Kidney glomerular epithelial cell (primary cell): ENCODE measurements around the gene SPATA24.
"Not testable (repeated sequence)": the region's sequence is repeated elsewhere in the genome, so short reads cannot be mapped to it uniquely, and the experiment has no call there.

ENCODE experiments used
- DNase-seq: peaks from one replicate; lab custom pipeline; 2025; lab: John Stamatoyannopoulos, UW

The SPATA24 gene

DNA sequence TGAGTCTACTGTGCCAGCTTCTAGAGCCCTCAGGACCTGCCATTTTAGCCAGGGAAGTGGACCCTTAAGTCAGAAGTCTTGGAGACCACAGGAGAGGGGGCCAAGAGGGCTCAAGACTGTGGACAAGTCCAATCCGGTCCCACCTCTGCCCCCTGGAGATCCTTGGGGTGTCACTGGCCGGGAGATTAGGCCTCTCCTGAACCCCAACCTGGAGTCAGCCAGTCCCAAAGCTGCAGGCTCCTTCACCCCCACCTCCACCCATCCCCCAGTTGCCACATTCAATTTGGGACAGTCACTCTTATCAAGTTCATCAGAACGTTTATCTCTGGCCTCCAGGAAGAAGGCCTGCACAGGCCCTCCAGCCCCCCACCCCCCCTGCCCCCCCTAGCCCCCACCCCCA is 21.1 kb downstream of the SPATA24 start:
- no peak for DNase-seq

DNA sequence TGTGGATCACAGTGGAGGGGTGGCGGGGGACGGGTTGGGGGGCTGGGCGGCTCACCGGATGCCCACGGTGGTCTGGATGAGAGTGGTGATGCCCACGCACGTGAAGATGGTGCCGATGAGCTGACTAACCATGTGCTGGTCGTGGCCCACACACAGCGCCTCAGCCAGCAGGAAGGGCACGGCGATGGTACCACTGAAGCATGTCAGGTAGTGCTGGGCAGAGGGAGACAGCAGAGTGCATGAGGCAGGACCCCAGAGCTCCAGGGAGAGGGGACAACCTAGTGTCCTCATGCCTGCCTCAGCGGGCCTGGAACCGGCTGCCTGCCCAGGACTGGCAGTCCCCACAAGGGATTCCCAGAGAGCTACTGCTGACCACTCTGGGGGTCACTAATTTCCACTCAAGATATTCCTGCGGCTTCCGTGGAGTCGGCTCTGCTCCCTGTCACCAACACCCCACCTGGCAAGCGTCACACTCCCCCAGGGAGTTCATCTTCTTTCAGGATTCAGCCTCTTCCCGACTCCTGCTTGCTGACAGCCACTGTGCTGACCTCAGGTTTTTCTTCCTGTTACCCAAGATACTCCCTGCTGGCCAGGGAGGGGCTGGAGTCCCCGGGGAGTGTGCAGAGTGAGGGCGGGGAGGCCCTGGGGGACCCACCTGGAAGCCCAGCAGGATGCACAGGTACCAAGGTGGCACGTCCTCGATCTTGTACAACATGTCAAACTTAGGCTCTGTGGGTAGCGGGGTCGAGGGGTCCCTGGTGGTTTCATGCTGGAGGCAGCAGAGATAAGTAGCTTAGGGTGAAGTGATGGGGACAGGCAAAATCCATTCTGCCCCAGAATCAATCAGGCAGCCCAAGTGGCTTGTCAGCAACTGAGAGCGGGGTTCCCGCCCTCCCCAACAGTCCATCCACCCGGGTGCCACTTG is 21.8 kb downstream of the SPATA24 start:
- DNase-seq: no peak

DNA sequence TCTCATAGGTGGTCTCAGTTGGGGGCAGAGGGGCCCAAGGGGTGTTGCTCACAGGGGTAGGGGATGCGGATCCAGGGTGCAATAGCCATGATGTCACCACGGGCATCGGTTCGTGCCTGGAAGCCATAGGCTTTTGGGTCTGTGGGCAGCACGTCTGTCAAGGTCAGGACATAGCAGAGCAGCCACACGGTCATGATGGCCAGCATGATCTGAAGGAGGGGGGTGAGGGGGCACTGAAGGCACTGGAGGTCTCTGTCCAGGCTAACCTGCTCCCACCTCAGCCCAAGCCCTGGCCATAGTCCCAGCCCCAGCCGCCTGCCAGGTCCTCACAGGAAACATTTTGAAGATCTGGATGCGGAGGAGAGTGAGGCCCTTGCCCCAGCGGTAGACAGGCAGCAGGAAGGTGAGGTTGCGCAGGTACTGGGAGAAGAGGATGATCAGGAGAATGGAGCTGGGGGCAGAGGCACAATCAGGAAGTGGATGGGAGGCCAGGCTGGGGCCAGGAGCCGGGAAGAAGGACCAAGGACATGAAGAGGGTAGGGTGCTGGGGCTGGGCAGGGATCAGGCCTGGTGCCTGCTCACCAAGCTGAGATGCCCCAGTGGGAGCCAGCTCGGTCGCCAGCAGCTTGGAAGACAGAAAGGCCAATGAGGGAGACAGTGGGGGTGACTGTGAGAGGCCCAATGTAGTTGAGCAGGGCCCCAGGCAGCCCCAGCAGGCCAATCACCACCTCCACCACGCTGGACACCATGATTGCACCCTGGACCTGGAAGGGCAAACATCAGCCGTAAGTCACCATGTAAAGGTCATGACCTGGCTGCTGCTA is 24.1 kb downstream of the SPATA24 start:
- DNase-seq: no peak

DNA sequence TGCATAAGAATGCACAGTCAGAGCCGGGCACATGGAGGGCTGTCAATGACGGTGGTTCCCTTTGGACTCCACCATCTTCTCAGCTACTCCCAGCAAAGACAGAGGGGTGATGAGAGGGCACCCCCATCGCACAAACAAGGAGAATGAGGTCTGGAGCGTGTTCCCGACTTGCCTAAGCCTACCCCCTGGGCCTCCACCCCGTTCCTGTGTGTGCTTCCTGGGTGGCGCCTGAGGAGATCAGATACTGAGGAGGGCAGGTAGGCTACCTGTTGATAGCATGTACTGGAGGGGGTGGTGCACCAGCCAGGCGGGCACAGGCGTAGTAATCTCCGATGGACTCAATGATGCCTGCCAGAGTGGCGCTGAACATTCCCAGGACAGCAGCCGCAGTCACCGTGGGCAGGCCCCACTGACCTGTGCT is 24.9 kb downstream of the SPATA24 start:
- no peak for DNase-seq

DNA sequence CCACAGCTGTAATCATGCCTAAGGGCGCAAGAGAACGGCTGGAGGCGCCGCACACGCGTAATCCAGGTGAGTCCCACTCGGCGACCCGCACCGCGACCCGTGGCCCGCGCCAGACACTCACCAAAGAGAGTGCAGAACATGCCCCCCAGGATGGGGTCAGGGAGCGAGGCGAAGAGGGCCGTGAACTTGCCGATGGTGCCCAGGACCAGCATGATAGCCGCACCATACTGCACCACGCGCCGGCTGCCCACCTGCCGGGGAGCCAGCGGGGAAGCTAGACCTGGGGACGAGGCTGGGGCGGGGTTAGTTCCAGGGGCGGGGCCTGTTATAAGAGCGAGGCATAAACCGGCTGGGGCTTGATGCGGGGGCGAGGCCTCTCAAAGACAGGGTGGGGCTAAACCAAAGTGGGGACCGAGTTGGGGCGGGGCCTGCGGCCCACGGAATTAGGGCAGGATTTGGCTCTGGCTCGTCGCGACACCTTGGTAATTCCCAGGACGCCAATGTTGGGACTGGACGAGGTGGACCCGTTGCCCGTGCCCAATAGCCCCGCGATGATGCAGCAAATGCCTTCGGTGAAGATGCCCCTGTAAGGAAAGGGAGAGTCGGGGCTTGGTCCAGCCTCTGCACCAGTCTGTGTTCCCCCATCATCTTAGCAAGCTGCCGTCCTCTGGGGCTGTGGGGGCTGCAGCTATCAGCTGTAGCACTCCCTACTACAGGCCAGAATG is 25.6 kb downstream of the SPATA24 start:
- no peak for DNase-seq

DNA sequence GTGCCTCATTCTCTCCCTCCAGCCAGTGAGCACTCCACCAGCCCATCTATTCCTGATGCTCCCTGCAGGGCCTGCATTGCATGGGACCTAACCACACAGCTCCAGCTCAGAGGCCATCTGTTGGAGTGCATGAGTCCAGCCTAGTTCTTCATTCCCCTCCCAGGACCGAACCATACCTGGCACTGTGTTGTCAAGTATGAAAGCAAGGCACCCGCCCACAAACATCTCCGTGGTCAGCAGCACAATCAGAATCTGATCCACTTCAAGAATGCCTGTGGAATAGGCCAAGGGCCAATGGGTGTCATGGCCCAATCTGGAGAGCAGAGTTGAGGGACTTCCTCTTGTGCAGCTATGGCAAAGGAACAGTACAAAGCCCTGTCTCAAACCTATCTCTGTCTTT is 26.7 kb downstream of the SPATA24 start:
- no peak for DNase-seq

DNA sequence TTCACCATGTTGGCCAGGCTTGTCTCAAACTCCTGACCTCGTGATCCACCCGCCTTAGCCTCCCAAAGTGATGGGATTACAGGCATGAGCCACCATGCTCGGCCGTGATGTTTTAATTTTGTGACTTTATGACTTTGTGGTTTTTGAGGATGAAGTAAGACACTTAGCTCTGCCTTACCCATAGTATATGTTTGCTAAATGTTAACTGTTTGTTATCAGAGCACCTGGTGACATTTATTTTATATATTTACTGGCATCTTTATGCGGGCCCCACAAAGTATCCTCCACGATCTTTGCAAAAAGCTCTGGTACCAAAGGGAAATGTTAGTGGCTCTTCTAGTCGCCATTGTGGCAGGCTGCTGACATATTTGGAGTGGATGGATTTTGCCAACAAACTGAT is 27.5 kb downstream of the SPATA24 start:
- DNase-seq: no peak

DNA sequence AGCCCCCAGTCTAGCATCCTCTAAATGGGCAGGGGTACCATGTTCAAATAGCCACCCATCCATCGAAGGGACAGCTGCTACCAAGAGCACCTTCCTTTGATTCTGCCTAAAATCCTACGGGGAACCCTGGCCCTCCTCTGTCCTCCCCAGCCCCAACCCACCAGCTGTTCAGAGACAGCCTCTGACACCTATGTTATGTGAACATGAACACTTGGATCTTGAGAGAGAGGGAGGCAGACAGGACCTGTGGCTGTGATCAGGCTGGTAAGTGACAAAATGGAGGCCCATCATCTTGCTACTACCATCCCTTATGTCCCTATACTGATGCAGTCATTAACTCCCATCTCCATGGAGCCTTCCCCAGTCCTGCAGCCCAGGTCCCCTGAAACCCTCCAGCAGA is 29.0 kb downstream of the SPATA24 start:
- DNase-seq: no peak

DNA sequence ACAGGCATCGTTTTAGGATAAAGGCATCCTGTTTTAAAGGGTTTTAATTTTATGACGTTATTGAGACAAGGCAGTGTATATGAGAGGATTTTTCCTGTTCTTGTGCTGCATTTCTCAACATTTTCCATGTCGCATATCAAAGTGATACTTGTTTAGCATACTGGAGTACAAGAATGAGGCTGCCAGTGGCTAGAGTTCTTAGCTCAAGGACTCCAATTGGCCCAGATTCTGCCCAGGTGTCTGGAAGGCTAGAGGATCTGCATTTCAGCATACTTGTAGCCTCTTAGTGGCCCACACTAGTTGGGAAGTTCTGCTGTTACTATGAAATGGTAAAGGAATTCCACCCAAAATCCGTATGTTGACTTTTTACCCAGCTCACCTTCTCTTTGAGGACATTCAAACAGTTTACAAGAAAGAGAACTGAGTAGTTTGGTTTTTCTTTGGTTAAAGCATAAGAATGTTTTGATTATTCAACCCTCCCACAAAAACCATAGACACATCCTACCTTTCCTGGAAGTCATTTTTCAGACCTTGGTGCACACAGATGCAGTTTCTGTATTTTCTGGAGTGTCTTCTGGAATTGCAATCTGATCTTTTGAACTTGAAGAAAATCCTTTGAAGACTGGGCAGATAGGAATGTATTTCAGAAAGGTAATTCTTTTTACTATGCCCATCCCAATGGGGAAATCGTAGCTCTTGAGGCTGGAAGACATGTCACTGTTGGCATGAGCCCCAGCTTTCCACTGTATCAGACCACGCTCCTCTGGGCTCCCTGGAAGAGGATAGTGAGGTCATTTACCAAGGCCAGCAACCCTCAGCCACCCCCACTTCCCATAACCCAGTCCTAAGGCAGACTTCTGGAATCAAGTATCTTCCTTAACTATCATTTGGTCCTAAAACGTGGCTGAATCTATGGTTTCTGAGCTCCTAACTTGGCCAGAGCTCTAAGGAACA is 32.1 kb downstream of the SPATA24 start:
- no peak for DNase-seq

DNA sequence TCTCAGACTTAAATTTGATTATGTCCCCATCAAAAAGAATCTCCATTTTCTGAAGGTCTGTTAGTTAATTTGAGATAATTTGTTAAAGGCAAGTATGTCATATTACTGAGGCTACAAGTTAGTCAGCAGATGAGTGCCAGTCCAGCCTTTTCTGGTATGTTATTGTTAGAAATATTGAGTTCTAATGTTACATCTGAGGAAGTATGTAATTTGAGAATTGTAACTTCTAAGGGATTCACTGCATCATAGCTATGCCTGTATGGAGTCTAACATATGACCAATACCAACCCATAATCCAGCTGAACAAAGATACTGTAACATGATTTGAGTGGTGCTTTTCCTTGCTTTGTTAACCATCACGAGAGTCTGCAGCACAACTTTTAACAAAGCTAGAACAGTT is 34.7 kb downstream of the SPATA24 start:
- no peak for DNase-seq

DNA sequence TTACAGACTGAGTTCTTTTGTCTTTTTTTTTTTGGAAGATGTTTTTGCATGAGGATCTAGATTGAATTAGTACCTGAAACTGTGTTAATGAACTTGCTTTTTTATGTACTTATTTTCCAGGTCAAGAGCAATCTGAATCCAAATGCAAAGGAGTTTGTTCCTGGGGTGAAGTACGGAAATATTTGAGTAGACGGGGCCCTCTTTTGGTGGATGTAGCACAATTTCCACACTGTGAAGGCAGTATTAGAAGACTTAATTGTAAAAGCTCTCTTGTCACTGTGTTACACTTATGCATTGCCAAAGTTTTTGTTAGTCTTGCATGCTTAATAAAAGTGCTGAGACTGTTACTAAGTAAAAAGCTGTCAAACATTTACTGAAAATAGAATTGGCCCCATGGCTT is 35.3 kb downstream of the SPATA24 start:
- DNase-seq: no peak

DNA sequence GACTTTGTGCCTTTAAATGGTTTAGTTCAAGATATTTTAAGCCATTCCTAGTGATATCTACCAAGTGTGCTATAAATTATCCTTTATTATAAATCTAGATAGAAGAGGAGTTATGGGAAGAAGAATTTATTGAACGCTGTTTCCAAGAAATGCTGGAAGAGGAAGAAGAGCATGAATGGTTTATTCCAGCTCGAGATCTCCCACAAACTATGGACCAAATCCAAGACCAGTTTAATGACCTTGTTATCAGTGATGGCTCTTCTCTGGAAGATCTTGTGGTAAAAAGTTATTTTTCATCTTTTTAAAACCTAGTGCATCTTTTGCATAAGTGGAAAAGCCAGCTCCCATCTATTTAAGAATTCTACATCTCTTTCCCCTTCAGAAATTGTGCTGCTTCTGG is 39.4 kb downstream of the SPATA24 start:
- no peak for DNase-seq

DNA sequence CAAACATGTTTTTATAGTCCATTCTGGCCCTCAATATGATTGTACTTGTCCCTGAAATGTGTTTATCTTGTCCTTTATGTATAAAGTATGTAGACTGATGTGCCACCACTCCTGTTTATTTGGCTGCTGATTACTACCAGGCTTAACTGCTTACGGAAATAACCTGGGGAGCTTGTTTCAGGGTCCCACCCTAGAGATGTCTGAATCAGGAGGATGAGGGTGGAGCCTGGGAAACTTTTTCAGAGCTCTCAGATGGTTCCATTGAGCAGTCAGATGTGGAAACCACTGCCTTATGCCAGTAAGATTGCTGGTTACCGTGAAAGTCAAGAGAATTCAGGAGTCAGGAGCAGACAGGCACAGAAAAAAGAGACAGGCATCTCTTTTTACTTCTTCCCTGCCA is 40.0 kb downstream of the SPATA24 start:
- no peak for DNase-seq

DNA sequence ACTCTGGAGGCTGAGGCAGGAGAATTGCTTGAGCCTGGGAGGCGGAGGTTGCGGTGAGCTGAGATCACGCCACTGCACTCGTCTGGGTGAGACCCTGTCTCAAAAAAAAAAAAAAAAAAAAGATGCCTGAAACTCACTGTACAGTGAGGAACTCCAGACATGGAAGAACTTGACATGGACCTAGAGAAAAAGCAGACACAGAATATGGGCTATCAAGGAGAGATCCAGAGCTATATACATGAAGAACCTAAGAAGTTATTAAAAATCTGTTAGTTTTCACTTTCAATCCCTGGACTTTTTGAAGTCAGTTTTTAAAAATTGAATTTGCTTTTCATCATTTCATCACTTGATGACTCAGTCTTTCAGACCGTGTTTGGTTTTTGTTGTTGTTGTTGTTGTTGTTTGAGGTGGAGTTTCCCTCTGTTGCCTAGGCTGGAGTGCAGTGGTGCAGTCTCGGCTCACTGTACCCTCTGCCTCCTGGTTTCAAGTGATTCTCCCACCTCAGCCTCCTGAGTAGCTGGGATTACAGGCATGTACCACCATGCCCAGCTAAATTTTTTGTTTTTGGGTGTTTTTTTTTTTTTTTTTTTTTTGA is 42.0 kb downstream of the SPATA24 start:
- no peak for DNase-seq

DNA sequence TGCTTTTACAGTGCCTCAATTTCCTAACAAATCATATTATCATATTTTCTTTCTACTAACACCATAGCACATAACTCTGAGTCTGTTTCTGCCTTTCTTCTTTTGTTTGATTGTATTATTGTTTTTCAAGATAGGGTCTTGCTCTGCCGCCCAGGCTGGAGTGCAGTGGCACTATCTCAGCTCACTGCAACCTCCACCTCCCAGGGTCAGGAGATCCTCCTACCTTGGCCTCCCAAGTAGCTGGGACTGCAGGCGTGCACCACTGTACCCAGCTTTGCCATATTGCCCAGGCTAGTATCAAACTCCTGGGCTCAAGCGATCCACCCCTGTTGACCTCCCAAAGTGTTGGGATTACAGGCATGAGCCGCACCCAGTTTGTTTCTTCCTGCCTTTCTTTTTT is 43.5 kb downstream of the SPATA24 start:
- no peak for DNase-seq

DNA sequence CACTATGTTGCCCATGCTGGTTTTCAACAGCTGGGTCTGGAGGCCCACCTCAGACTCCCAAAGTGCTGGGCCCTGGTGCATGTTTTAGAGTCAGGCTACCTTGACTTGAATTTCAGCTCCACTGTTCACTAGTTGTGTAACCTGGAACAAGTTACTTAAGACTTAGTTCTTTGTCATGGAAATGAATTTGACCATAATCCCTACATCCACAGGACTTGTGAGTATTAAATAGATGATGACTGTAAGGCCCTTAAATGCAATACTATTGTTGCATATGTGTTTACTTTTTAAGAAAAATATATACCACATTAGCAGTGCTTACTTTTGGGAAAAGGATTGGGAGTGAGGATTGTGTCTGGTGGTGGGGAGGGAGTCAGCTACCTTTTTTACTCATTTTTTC is 45.8 kb downstream of the SPATA24 start:
- DNase-seq: no peak

DNA sequence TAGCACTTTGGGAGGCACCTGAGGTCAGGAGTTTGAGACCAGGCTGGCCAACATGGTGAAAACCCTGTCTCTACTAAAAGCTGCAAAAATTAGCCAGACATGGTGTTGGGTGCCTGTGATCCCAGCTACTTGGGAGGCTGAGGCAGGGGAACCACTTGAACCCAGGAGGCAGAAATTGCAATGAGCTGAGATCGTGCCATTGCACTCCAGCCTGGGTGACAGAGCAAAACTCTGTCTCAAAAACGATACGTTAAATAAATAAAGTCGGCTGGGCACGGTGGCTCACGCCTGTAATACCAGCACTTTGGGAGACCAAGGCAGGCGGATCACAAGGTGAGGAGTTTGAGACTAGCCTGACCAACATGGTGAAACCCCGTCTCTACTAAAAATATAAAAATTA is 48.0 kb downstream of the SPATA24 start:
- not testable (repeated sequence) for DNase-seq

DNA sequence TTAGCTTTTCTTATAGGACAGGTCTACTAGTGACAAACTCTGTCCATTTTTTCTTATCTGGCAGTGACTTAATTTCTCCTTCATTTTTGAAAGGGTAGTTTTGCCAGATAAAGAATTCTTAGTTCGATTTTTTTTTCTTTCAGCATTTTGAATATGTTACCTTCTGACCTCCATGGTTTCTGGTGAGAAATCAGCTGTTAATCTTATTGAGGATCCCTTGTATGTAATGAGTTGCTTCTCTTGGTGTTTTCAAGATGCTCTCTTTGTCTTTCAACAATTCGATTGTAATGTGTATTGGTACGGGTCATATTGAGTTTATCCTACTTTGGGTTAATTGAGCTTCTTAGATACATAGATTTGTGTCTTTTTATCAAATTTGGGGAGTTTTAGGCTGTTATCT is 49.7 kb downstream of the SPATA24 start:
- DNase-seq: no peak

DNA sequence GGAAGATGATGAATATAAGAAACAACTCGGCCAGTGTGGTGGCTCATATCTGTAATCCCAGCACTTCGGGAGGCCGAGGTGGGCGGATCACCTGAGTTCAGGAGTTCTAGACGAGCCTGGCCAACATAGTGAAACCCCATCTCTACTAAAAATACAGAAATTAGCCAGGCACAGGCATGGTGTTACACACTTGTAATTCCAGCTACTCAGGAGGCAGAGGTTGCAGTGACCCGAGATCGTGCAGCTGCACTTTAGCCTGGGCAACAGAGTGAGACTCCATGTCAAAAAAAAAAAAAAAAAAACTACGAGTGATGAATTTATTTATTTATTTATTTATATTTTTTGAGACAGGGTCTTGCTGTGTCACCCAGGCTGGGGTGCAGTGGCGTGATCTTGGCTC is 56.0 kb downstream of the SPATA24 start:
- DNase-seq: not testable (repeated sequence)
